Fibroblast of lung (primary cell): ENCODE measurements around the gene OR13C8. TPM values are rescaled to one million over a fixed set of nuclear protein-coding genes. Genes with fewer than 3 reads are reported as not detected.

ENCODE experiments used
- DNase-seq, 2 donors: peaks; one replicate each; pipeline versions ENCODE4 v3.0.0 to v3.0.0-alpha.2; 2010; ENCODE audit warnings: low read depth in 2 of 2
- H2AFZ ChIP-seq: 2 replicates; pipeline ENCODE4 v1.5.1; 2012; ENCODE audit warnings: low read length, control low read depth, inconsistent platforms
- H3K27ac ChIP-seq: 2 replicates; pipeline ENCODE4 v1.5.1; 2011; ENCODE audit warnings: low read length, control low read depth; ENCODE audit not compliant: insufficient read depth
- H3K27me3 ChIP-seq: 2 replicates; pipeline ENCODE4 v1.5.1; 2011; ENCODE audit warnings: mild to moderate bottlenecking, low read length; ENCODE audit not compliant: control insufficient read depth, insufficient read depth
- H3K36me3 ChIP-seq: 2 replicates; pipeline ENCODE4 v1.5.1; 2011; ENCODE audit warnings: low read length; ENCODE audit not compliant: control insufficient read depth, insufficient read depth
- H3K4me1 ChIP-seq: 2 replicates; pipeline ENCODE4 v1.5.1; 2011; ENCODE audit warnings: low read length; ENCODE audit not compliant: control insufficient read depth, insufficient read depth; ENCODE audit errors: extremely low read depth
- H3K4me2 ChIP-seq: 2 replicates; pipeline ENCODE4 v1.5.1; 2011; ENCODE audit warnings: low read length, control low read depth; ENCODE audit not compliant: insufficient read depth; ENCODE audit errors: extremely low read depth
- H3K4me3 ChIP-seq, 4 experiments: fragments of 200-600 bp in 1 of 4; sonication (generic) in 1 of 4; replicated peaks in 1 of 4; 2 replicates each; pipeline ENCODE4 v1.5.1; 2011 to 2016; ENCODE audit warnings: low read length in 4 of 4, low read depth in 3 of 4, mild to moderate bottlenecking in 3 of 4, control low read depth in 2 of 4, inconsistent platforms in 1 of 4, mixed read lengths in 1 of 4; ENCODE audit not compliant: insufficient read depth in 1 of 4; ENCODE audit errors: control extremely low read depth in 1 of 4
- H3K79me2 ChIP-seq: 2 replicates; pipeline ENCODE4 v1.5.1; 2012; ENCODE audit warnings: mild to moderate bottlenecking, low read length, inconsistent platforms; ENCODE audit not compliant: control insufficient read depth, insufficient read depth
- H3K9ac ChIP-seq: 2 replicates; pipeline ENCODE4 v1.5.1; 2011; ENCODE audit warnings: mild to moderate bottlenecking, low read length, control low read depth; ENCODE audit not compliant: insufficient read depth
- H3K9me3 ChIP-seq: 2 replicates; pipeline ENCODE4 v1.5.1; 2012; ENCODE audit warnings: low read depth, low read length; ENCODE audit not compliant: control insufficient read depth, insufficient read depth
- H4K20me1 ChIP-seq: 2 replicates; pipeline ENCODE4 v1.5.1; 2011; ENCODE audit warnings: low read length; ENCODE audit not compliant: control insufficient read depth, insufficient read depth; ENCODE audit errors: extremely low read depth
- CTCF ChIP-seq, 2 donors: IDR thresholded peaks in 1 of 2; conservative IDR thresholded peaks in 1 of 2; 1 replicate in 1 of 2; 2 replicates in 1 of 2; pipeline ENCODE4 v1.5.1; 2011 to 2012; ENCODE audit warnings: low read length in 2 of 2, control low read depth in 1 of 2, inconsistent platforms in 1 of 2, low read depth in 1 of 2, mild to moderate bottlenecking in 1 of 2
- EZH2 ChIP-seq: IDR thresholded peaks from 2 replicates; pipeline ENCODE4 v1.5.1; 2012; ENCODE audit warnings: low read length, control low read depth, mild to moderate bottlenecking; ENCODE audit errors: missing control alignments
- polyA plus RNA-seq, 2 donors: library from polyadenylated mRNA; depleted of rRNA in 1 of 2; stranded (reverse) in 1 of 2; unstranded in 1 of 2; fragments of >200 nt; gene quantifications; 2 replicates each; pipeline ENCODE4 v1.2.1, GENCODE V29; 2011 to 2012; ENCODE audit warnings: missing spikeins in 1 of 2
- total RNA-seq: library from RNA; depleted of rRNA; stranded (reverse); fragments of >200 nt; gene quantifications from 2 replicates; pipeline ENCODE4 v1.2.1, GENCODE V29; 2014

OR13C8 gene
- total and polyA plus RNA-seq, 2 donors (not counting 1 experiment from before 2014, with no cell fraction given), result not detected

DNA sequence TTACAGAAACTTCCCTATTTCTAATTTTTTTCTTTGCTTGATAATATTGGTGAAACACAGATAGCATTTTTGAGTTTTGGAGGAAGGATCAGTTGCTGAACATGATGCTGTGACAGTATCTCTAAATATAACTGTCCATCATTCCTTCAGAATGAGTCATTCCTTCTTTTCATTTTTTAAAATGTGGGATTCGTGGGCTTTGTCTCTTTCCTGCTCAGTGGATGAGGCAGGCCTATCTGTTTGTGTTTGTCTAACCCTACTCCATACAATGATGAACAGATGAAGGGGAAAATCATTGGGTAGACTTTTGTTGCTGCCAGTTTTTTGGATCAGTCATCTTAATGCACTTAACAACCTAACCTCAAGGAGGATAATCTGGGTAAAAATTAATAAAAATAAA, 15.7 kb upstream of the OR13C8 start:
- H3K9ac ChIP-seq, result no peak overlapping the region
- no peak for TF ChIP-seq EZH2
- no peak for TF ChIP-seq CTCF (conservative IDR thresholded peaks at IDR 0.05 in 1 of 2, IDR thresholded peaks at IDR 0.05 in 1 of 2; ENCODE audit: low read depth in 1 of 2, low read length in 2 of 2)
- no peaks in the 10 kb centered on the region for H3K9me3 ChIP-seq
- H3K27ac ChIP-seq, result no peak overlapping the region
- DNase-seq, result no peak
- no peak overlapping the region for H2AFZ ChIP-seq
- no peaks in the 10 kb centered on the region for H3K27me3 ChIP-seq
- H3K4me3 ChIP-seq, result no peak overlapping the region
- H3K79me2 ChIP-seq, result no peaks in the 10 kb centered on the region
- H4K20me1 ChIP-seq, result no peaks in the 10 kb centered on the region
- H3K4me2 ChIP-seq, result no peak overlapping the region
- no peaks in the 10 kb centered on the region for H3K4me1 ChIP-seq
- H3K36me3 ChIP-seq, result no peaks in the 10 kb centered on the region

DNA sequence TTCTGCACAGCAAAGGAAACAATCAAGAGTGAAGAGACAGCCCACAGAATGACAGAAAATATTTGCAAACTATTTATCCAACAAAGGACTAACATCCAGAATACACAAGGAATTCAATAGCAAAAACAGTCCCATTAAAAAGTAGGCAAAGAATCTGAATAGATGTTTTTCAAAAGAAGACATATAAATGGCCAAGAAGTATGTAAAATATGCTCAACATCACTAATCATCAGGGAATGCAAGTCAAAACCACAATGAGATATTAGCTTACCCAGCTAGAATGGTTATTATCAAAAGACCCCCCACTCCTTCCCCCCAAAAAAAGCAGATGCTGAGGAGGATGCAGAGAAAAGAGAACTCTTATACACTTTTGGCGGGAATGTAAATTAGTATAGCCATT, 13.4 kb upstream of the OR13C8 start:
- TF ChIP-seq EZH2 (no peak), CTCF (conservative IDR thresholded peaks at IDR 0.05 in 1 of 2, IDR thresholded peaks at IDR 0.05 in 1 of 2; ENCODE audit: low read depth in 1 of 2, low read length in 2 of 2) (no peak)
- Histone ChIP-seq H4K20me1 (no peaks in the 10 kb centered on the region), H3K4me3 (no peak overlapping the region), H3K27ac (no peak overlapping the region), H3K4me1 (no peaks in the 10 kb centered on the region), H3K27me3 (no peaks in the 10 kb centered on the region), H3K9ac (no peak overlapping the region), H3K4me2 (no peak overlapping the region), H3K79me2 (no peaks in the 10 kb centered on the region), H3K36me3 (no peaks in the 10 kb centered on the region), H2AFZ (no peak overlapping the region), H3K9me3 (no peaks in the 10 kb centered on the region)
- no peak for DNase-seq

- TF ChIP-seq EZH2 (no peak), CTCF (conservative IDR thresholded peaks at IDR 0.05 in 1 of 2, IDR thresholded peaks at IDR 0.05 in 1 of 2; ENCODE audit: low read depth in 1 of 2, low read length in 2 of 2) (no peak)
- no peak overlapping the region for H2AFZ ChIP-seq
- no peak overlapping the region for H3K27ac ChIP-seq
- no peaks in the 10 kb centered on the region for H3K36me3 ChIP-seq
- H3K9ac ChIP-seq, result no peak overlapping the region
- no peak overlapping the region for H3K4me3 ChIP-seq
- H3K27me3 ChIP-seq, result no peaks in the 10 kb centered on the region
- no peaks in the 10 kb centered on the region for H3K79me2 ChIP-seq
- H3K4me2 ChIP-seq, result no peak overlapping the region
- H4K20me1 ChIP-seq, result no peaks in the 10 kb centered on the region
- no peaks in the 10 kb centered on the region for H3K9me3 ChIP-seq
- DNase-seq, result no peak
- H3K4me1 ChIP-seq, result no peaks in the 10 kb centered on the region
Measured at GRCh38 chr9:104556830-104557634, 11.9 kb upstream of the OR13C8 start.
